Muscle layer of duodenum (tissue), 2 donors: ENCODE results near the gene WASF2.
A peak's percentile ranks its signal among the peaks of the same experiment; 100 is the strongest.

Source experiments
- H3K27ac ChIP-seq: one replicate; pipeline ENCODE4 v1.7.0; 2013; ENCODE audit warnings: mild to moderate bottlenecking, low read length
- H3K27me3 ChIP-seq: one replicate; pipeline ENCODE4 v1.7.0; 2013; ENCODE audit warnings: low read depth, mild to moderate bottlenecking, control low read depth, low read length
- H3K36me3 ChIP-seq, 2 donors: one replicate each; pipeline ENCODE4 v1.7.0; 2013; ENCODE audit warnings: low read length in 2 of 2, control low read depth in 1 of 2, mild to moderate bottlenecking in 1 of 2; ENCODE audit not compliant: insufficient read depth in 2 of 2, control insufficient read depth in 1 of 2
- H3K4me1 ChIP-seq, 2 donors: one replicate each; pipeline ENCODE4 v1.7.0; 2013; ENCODE audit warnings: low read length in 2 of 2, mild to moderate bottlenecking in 2 of 2, control low read depth in 1 of 2, moderate library complexity in 1 of 2; ENCODE audit not compliant: insufficient read depth in 2 of 2, control insufficient read depth in 1 of 2
- H3K4me3 ChIP-seq, 2 donors: one replicate each; pipeline ENCODE4 v1.7.0; 2013; ENCODE audit warnings: low read length in 2 of 2, low read depth in 1 of 2, mild to moderate bottlenecking in 1 of 2
- H3K9me3 ChIP-seq, 2 donors: one replicate each; pipeline ENCODE4 v1.7.0; 2013; ENCODE audit warnings: low read length in 2 of 2, control low read depth in 1 of 2, mild to moderate bottlenecking in 1 of 2; ENCODE audit not compliant: control insufficient read depth in 1 of 2
- donor health status: healthy.

WASF2 gene

DNA sequence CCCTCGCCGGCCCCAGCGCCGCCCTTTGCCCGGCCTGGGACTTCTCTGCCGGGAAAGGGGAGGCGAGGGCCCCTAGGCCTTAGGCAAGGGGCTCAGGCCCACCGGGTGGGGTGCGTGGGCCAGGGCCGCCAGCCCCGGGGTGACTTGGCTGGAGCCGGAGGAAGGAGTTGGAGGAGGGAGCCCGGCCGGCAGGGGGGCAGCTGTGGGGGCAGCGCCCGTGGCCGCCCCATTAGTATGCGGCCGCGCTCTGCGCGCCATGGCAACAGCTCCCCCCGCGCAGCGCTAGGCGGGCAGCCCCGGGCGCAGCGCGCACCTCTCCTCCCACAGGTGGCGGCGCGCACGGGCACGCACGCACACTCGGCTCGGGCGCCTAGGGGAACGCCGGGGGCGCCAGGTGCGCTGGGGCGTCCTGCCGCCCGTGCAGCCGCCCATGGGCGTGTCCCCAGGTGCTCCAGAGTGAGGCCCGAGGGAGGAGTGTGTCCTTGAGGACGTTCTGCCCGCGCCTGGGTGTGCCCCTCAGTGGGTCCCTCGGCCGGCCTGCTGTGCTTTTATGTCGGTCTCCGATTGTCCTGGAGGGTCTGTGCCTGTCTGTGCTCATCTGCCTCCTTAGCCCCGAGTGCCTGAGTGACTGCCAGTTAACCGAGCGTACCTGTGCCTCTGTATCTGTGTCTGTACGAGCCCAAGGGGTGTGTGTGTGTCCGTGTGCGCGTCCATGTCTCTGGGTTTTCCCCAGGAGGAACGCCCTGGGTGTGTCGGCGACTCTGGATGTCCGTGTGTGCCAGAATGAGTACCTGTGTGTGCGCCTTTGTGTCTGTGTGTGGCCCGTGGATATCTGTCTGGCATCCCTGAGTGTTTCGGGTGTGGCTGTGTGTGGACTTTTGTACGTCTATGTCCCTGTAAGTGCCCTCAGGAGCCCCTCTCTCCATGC, 38.2 kb upstream of the WASF2 start:
- H3K4me1 ChIP-seq, result peaks cover 43 to 67% of the 10 kb centered on the region in 2 donors
- H3K4me3 ChIP-seq, result peak overlapping the region; percentile 67 to 75
- no peaks in the 10 kb centered on the region for H3K27me3 ChIP-seq
- peak overlapping the region; percentile 75 for H3K27ac ChIP-seq
- no peaks in the 10 kb centered on the region for H3K9me3 ChIP-seq
- H3K36me3 ChIP-seq, result peaks cover 0 to 1% of the 10 kb centered on the region in 2 donors

DNA sequence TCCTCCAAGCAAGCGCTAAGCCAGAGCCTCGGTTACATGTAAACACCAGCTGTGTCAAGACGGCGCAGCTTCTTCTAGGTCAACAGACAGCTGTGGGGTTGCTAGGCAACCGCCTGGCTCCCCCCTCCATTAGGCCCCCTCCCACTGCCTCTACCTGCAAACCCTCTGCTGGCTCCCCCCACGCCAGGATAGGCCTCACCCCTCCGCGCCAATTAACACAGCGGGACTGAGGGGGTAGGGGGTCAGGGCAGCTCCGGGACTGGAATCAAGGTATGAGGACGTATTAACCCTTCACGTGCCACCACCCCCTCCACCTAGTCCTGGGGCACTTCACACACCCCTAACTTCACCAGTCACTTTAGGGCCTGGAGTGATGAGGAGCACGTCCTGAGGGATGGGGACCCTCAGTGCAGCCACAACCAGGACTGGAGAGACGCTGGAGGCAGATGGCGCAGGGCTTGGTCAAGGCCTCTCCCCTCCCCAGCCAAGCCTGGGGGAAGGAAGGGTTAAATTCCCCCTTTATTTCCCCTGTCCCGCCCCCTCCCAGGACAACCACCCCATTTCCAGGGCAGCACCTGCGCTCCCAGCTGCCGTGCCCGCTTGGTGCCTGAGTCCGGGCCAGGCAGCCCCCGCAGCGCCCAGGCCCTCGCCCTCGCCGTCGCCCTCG, 37.4 kb upstream of the WASF2 start:
- peak overlapping the region; percentile 26 to 75 for H3K4me3 ChIP-seq
- no peaks in the 10 kb centered on the region for H3K9me3 ChIP-seq
- peak overlapping the region; percentile 31 for H3K27ac ChIP-seq
- peaks cover 50 to 75% of the 10 kb centered on the region in 2 donors for H3K4me1 ChIP-seq
- H3K27me3 ChIP-seq, result no peaks in the 10 kb centered on the region
- H3K36me3 ChIP-seq, result no peaks in the 10 kb centered on the region

- H3K27me3 ChIP-seq, result no peaks in the 10 kb centered on the region
- no peaks in the 10 kb centered on the region for H3K36me3 ChIP-seq
- H3K9me3 ChIP-seq, result no peaks in the 10 kb centered on the region
- peak overlapping the region; percentile 48 for H3K27ac ChIP-seq
- peaks cover 50 to 81% of the 10 kb centered on the region in 2 donors for H3K4me1 ChIP-seq
- peak overlapping the region in 1 of 2 donors; percentile 75 for H3K4me3 ChIP-seq
These were observed 36.7 kb upstream of the WASF2 start for GRCh38 chr1:27526569-27527222.

- no peaks in the 10 kb centered on the region for H3K27me3 ChIP-seq
- H3K27ac ChIP-seq, result peak overlapping the region; percentile 78
- no peaks in the 10 kb centered on the region for H3K36me3 ChIP-seq
- H3K9me3 ChIP-seq, result no peaks in the 10 kb centered on the region
- H3K4me3 ChIP-seq, result peak overlapping the region; percentile 47 to 75
- peaks cover 61 to 92% of the 10 kb centered on the region in 2 donors for H3K4me1 ChIP-seq
These were observed 35.6 kb upstream of the WASF2 start for GRCh38 chr1:27525296-27526272.

- Histone ChIP-seq H3K27ac (peak overlapping the region; percentile 7), H3K4me1 (peaks cover 48 to 93% of the 10 kb centered on the region in 2 donors), H3K36me3 (no peaks in the 10 kb centered on the region), H3K9me3 (no peaks in the 10 kb centered on the region), H3K27me3 (no peaks in the 10 kb centered on the region), H3K4me3 (peak overlapping the region in 1 of 2 donors; percentile 61)
These were observed 33.5 kb upstream of the WASF2 start for GRCh38 chr1:27523337-27524020.

GRCh38 chr1:27522432-27523336, 32.7 kb upstream of the WASF2 start:
- no peaks in the 10 kb centered on the region for H3K27me3 ChIP-seq
- H3K4me3 ChIP-seq, result peak overlapping the region; percentile 32 to 61
- H3K4me1 ChIP-seq, result peaks cover 45 to 85% of the 10 kb centered on the region in 2 donors
- no peaks in the 10 kb centered on the region for H3K36me3 ChIP-seq
- peak overlapping the region; percentile 41 for H3K27ac ChIP-seq
- no peaks in the 10 kb centered on the region for H3K9me3 ChIP-seq

GRCh38 chr1:27521861-27522431, 32.0 kb upstream of the WASF2 start:
- peak overlapping the region in 1 of 2 donors; percentile 61 for H3K4me3 ChIP-seq
- no peaks in the 10 kb centered on the region for H3K9me3 ChIP-seq
- no peaks in the 10 kb centered on the region for H3K36me3 ChIP-seq
- peaks cover 40 to 78% of the 10 kb centered on the region in 2 donors for H3K4me1 ChIP-seq
- H3K27ac ChIP-seq, result no peak overlapping the region
- no peaks in the 10 kb centered on the region for H3K27me3 ChIP-seq

GRCh38 chr1:27521336-27521831, 31.4 kb upstream of the WASF2 start:
- H3K4me3 ChIP-seq, result peak overlapping the region in 1 of 2 donors; percentile 61
- H3K9me3 ChIP-seq, result no peaks in the 10 kb centered on the region
- peaks cover 40 to 72% of the 10 kb centered on the region in 2 donors for H3K4me1 ChIP-seq
- no peak overlapping the region for H3K27ac ChIP-seq
- H3K36me3 ChIP-seq, result no peaks in the 10 kb centered on the region
- H3K27me3 ChIP-seq, result no peaks in the 10 kb centered on the region

DNA sequence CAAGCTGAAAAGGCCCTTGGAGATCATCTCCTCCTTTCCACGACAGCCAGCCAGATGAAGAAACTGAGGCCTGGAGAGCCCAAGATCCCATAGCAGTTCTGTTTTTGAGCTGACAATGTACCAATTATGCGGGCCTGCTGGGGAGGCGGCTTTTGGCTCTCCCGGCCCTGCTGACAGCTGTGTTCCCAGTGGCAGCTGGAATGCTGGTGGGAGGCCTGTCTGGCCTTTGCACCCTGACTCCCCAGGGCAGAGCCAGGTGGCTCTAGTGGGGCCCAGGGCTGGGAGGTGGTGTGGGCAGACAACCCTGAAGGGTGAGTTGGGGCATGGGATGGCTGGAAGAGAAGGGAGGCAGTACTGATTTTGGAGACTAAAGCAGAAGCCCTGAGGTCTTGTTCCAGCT, 30.7 kb upstream of the WASF2 start:
- no peak overlapping the region for H3K27ac ChIP-seq
- H3K4me3 ChIP-seq, result no peak overlapping the region
- peaks cover 36 to 65% of the 10 kb centered on the region in 2 donors for H3K4me1 ChIP-seq
- H3K27me3 ChIP-seq, result no peaks in the 10 kb centered on the region
- no peaks in the 10 kb centered on the region for H3K9me3 ChIP-seq
- no peaks in the 10 kb centered on the region for H3K36me3 ChIP-seq
